AG09319 (cell line): ENCODE results near the gene TAF4.

ENCODE experiments used
- DNase-seq: peaks from one replicate; pipeline ENCODE4 v3.0.0-alpha.2; 2010; ENCODE audit warnings: low read depth; ENCODE audit errors: extremely low read depth
- TF ChIP-seq, protein P1 (sequence below): IDR thresholded peaks from 2 replicates; pipeline ENCODE4 v1.5.1; 2011; ENCODE audit warnings: low read depth, mild to moderate bottlenecking, inconsistent platforms, low read length, moderate library complexity

Gene TAF4

DNA sequence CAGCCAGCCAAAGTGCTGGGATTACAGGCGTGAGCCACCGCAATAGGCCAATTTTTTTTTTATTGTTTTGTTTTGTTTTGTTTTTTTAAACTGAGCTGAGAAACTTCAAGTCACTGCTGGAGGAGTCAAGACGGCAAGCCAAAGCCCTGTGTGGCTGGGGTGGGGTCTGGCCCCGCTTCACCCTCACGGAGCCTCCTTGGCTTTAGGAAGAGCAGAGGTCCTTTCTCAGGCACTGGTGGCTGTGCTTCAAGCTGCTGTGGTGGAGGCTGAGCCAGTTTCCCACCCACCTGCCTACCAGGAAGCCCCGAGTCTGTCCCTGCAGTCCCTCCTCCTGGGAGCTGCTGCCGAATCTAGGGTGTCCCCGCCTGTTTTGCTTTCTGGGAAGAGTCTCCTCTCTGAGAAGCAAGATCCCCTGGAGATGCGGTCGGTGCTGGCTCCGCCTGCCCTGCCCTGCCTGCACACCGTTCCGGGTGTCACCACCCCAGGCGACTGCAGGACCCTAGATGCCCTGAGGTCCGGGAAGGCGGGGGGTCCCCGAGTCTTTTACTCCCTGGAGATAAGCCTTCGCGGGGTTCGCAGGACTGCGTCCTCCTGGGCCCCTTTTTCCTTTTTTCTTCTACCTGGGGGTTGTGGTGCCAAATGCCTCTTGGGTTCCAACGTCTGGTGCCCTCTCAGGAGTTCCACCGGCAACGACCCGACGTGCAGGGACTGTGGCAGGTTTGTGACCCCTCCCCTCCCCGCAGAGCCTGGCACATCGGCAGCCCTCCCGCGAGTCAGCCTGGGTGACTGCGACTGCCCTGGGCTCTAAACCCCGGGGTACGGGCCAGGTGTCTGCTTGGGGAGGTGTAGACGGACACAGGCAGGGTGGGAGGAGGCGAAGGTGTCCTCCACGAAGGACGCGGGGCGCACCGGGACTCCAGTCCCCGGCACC, 100.7 kb downstream of the TAF4 start:
- DNase-seq: no peak
- TF ChIP-seq, protein P1, sequence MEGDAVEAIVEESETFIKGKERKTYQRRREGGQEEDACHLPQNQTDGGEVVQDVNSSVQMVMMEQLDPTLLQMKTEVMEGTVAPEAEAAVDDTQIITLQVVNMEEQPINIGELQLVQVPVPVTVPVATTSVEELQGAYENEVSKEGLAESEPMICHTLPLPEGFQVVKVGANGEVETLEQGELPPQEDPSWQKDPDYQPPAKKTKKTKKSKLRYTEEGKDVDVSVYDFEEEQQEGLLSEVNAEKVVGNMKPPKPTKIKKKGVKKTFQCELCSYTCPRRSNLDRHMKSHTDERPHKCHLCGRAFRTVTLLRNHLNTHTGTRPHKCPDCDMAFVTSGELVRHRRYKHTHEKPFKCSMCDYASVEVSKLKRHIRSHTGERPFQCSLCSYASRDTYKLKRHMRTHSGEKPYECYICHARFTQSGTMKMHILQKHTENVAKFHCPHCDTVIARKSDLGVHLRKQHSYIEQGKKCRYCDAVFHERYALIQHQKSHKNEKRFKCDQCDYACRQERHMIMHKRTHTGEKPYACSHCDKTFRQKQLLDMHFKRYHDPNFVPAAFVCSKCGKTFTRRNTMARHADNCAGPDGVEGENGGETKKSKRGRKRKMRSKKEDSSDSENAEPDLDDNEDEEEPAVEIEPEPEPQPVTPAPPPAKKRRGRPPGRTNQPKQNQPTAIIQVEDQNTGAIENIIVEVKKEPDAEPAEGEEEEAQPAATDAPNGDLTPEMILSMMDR: no peak

DNA sequence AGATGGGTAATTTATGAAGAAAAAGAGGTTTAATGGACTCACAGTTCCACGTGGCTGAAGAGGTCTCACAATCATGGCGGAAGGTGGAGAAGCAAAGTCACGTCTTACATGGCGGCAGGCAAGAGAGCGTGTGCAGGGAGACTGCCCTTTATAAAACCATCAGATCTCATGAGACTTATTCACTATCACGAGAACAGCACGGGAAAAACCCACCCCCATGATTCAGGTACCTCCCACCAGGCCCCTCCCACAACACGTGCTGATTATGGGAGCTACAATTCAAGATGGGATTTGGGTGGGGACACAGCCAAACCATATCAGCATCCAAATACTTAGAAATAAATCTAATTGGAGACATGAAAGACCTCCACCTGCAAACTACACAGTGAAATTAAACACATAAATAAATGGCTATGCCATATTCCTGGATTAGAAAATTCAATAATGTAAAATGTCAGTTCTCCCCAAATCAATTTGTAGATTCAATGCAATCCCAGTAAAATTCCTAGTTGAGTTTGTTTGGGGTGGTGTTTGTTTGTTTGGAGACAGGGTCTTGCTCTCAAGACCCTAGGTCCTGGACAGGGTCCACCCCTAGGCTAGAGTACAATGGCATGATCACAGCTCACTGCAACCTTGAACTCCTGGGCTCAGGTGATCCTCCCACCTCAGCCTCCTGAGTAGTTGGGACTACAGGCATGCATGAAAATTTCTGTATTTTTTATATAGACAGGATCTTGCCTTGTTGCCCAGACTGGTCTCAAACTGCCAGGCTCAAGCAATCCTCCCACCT, 101.6 kb downstream of the TAF4 start:
- TF ChIP-seq, protein P1: no peak

DNA sequence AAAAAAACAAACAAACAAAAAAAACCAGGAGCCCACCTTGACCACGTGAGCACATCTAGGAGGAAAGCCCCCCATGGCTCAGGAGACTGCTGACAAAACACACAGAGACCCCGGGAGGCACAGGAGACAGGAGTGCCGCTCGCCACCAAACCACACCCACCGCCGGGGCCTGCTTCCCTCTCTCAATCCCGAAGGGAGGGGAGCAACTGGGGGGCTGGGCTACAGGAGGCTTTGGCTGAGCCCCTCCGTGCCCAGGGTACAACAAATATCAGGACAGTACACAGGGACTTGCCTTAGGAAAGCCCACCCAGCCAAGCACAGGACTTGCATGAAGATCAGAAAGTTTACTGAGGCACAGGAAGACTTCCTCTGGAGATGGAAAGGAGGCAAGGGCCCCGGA, 102.5 kb downstream of the TAF4 start:
- TF ChIP-seq, protein P1: no peak
- DNase-seq: no peak

More for the DNA sequence above, 101.6 kb downstream of the TAF4 start:
- DNase-seq: no peak

DNA sequence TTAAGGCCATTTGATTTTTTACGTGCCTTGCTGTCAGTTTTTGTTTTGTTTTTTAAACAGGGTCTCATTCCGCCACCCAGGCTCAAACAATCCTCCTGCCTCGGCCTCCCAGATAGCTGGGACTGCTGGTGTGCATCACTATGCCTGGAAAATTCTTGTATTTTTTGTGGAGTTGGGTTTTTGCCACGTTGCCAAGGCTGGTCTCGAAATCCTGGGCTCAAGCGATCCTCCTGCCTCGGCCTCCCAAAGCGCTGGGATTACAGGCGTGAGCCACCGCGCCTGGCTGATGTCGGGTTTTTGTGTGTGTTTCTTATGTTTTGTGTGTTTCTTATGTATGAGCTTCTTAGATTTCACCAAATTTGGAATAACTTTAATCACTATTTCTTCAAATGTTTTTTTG, 104.8 kb downstream of the TAF4 start:
- TF ChIP-seq, protein P1: no peak
- no peak for DNase-seq

DNA sequence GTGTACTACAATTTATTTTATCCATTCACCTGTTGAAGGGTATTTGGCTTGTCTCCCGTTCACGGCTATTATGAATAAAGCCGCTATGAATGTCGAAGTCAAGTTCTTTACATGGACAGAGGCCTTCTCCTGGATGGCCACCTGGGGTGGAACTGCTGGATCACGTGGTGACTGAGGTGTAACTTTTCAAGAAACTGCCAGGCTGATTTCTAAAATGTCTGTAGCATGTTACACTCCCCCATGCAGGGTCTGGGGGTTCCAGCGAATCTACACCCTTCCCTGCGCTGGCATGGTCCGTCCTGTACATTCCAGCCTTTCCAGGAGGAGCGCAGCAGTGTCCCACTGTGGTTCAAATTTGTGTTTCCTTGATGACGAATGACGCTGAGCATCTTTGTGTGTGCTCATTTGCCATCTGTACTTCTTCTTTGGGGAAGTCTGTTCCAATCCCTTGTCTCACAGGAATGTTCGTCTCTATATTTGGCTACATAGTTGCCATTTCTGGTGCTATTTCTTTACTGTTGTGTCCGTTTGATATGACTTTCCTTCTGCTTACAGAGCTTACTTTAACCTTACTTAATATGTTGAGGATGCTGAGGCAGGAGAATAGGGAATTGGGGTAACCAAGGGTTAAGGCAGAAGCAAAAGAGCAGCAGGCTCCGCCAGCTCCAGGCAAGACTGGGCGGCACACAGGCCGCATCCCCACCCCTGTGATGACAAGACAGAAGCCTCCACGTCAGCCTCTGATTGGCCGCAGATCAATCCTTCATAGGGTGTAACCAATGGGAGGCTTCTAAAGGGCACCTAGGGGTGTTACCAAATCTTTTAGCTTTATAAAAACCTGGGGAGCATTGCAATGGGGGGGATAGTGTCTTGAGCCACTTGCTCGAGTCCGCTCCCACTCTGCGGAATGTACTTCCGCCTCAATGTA, 106.6 kb downstream of the TAF4 start:
- no peak for DNase-seq
- TF ChIP-seq, protein P1: no peak

DNA sequence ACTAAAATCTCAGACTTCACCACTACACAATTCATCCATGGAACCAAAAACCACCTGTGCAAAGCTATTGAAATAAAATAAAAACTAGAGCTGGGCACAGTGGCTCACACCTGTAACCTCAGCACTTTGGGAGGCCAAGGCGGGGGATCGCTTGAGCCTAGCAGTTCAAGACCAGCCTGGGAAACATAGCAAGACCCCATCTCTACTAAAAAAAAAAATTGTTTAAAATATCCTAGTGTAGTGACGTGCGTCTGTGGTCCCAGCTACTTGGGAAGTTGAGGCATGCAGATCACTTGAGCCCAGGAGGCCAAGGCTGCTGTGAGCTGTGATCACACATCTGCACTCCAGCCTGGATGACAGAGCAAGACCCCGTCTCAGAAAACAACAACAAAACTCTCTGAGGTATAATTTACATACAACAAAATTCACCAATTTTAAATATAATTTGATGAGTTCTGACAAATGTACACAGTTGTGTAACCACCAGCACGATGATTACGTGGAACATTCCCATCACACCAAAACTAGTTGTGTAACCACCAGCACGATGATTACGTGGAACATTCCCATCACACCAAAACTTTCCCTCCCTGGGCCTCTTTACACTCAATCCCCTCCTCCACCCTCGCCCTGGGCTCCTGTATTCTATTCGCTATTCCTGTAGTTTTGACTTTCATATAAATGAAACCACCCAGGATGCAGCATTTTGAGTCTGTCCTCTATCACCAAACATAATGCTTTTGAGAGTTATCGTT, 107.5 kb downstream of the TAF4 start:
- TF ChIP-seq, protein P1: no peak
- no peak for DNase-seq
